Stimulated activated memory B cell treated with anti-CD40 and anti-IgM and Interleukin-4, amounts not matched to agents 10 μg/mL and 1 μg/mL and 100 μg/mL, for 72 hours (primary cell): ENCODE results near the gene LAMA3.
A peak's percentile ranks its signal among the peaks of the same experiment; 100 is the strongest.

ENCODE experiments used
- ATAC-seq: fragments of 150-1000 bp; cut with Tn5 transposase; 2 replicates; pipeline ENCODE4 v1.10.0; 2021
- H3K27ac Mint-ChIP-seq: one replicate; pipeline ENCODE4 v1.8.0; 2022; ENCODE audit warnings: mild to moderate bottlenecking, mixed read lengths
- H3K27me3 Mint-ChIP-seq: one replicate; pipeline ENCODE4 v1.8.0; 2022; ENCODE audit warnings: mixed read lengths
- H3K36me3 Mint-ChIP-seq: one replicate; pipeline ENCODE4 v1.8.0; 2022; ENCODE audit warnings: mixed read lengths
- H3K4me1 Mint-ChIP-seq: one replicate; pipeline ENCODE4 v1.8.0; 2022; ENCODE audit warnings: mixed read lengths
- H3K4me3 Mint-ChIP-seq: one replicate; pipeline ENCODE4 v1.8.0; 2022; ENCODE audit warnings: mild to moderate bottlenecking, moderate library complexity, mixed read lengths
- H3K9me3 Mint-ChIP-seq: one replicate; pipeline ENCODE4 v1.8.0; 2022; ENCODE audit warnings: mixed read lengths

LAMA3 gene

GRCh38 chr18:23970161-23971096, 281.2 kb downstream of the LAMA3 start:
- peak; percentile 74 for ATAC-seq
- H3K36me3 Mint-ChIP-seq: no peaks in the 10 kb centered on the region

GRCh38 chr18:23971097-23971440, 281.8 kb downstream of the LAMA3 start:
- Mint-ChIP-seq H3K27ac (peak overlapping the region; percentile 89), H3K27me3 (no peaks in the 10 kb centered on the region), H3K36me3 (no peaks in the 10 kb centered on the region), H3K4me3 (no peak overlapping the region), H3K4me1 (peaks cover 54% of the 10 kb centered on the region), H3K9me3 (peaks cover 8% of the 10 kb centered on the region)
- ATAC-seq: no peak

More at GRCh38 chr18:23970161-23971096, 281.2 kb downstream of the LAMA3 start:
- Mint-ChIP-seq H3K4me3 (peak overlapping the region; percentile 47), H3K27ac (peak overlapping the region; percentile 89), H3K4me1 (peaks cover 57% of the 10 kb centered on the region), H3K27me3 (no peaks in the 10 kb centered on the region), H3K9me3 (peaks cover 8% of the 10 kb centered on the region)

GRCh38 chr18:23971666-23972230, 282.5 kb downstream of the LAMA3 start:
- ATAC-seq: no peak
- Mint-ChIP-seq H3K4me3 (no peak overlapping the region), H3K27me3 (no peaks in the 10 kb centered on the region), H3K36me3 (no peaks in the 10 kb centered on the region), H3K4me1 (peaks cover 51% of the 10 kb centered on the region), H3K9me3 (peaks cover 11% of the 10 kb centered on the region), H3K27ac (peak overlapping the region; percentile 72)

- Mint-ChIP-seq H3K4me3 (no peak overlapping the region), H3K9me3 (peaks cover 14% of the 10 kb centered on the region), H3K36me3 (peaks cover 4% of the 10 kb centered on the region), H3K27ac (peak overlapping the region; percentile 72), H3K4me1 (peaks cover 44% of the 10 kb centered on the region), H3K27me3 (no peaks in the 10 kb centered on the region)
- ATAC-seq: peak; percentile 60
These were observed 283.2 kb downstream of the LAMA3 start for GRCh38 chr18:23972453-23972852.

- no peak for ATAC-seq
- Mint-ChIP-seq H3K4me3 (no peak overlapping the region), H3K27me3 (no peaks in the 10 kb centered on the region), H3K36me3 (peaks cover 4% of the 10 kb centered on the region), H3K9me3 (peaks cover 14% of the 10 kb centered on the region), H3K27ac (no peak overlapping the region), H3K4me1 (peaks cover 29% of the 10 kb centered on the region)
These were observed 287.9 kb downstream of the LAMA3 start for GRCh38 chr18:23977103-23977502.

GRCh38 chr18:23977719-23978483, 288.6 kb downstream of the LAMA3 start:
- no peak for ATAC-seq
- Mint-ChIP-seq H3K27ac (peak overlapping the region; percentile 69), H3K4me3 (no peak overlapping the region), H3K9me3 (peaks cover 14% of the 10 kb centered on the region), H3K27me3 (no peaks in the 10 kb centered on the region), H3K36me3 (peaks cover 4% of the 10 kb centered on the region), H3K4me1 (peaks cover 30% of the 10 kb centered on the region)

GRCh38 chr18:23981369-23981980, 292.2 kb downstream of the LAMA3 start:
- peaks cover 36% of the 10 kb centered on the region for H3K4me1 Mint-ChIP-seq
- peak; percentile 95 for ATAC-seq

GRCh38 chr18:23982155-23983079, 293.2 kb downstream of the LAMA3 start:
- Mint-ChIP-seq H3K27me3 (no peaks in the 10 kb centered on the region), H3K9me3 (no peaks in the 10 kb centered on the region), H3K27ac (peak overlapping the region; percentile 59), H3K36me3 (no peaks in the 10 kb centered on the region), H3K4me1 (peaks cover 36% of the 10 kb centered on the region), H3K4me3 (no peak overlapping the region)
- ATAC-seq: no peak

More at GRCh38 chr18:23981369-23981980, 292.2 kb downstream of the LAMA3 start:
- H3K9me3 Mint-ChIP-seq: peaks cover 3% of the 10 kb centered on the region
- H3K27me3 Mint-ChIP-seq: no peaks in the 10 kb centered on the region
- H3K36me3 Mint-ChIP-seq: peaks cover 4% of the 10 kb centered on the region
- peak overlapping the region; percentile 8 for H3K4me3 Mint-ChIP-seq
- H3K27ac Mint-ChIP-seq: peak overlapping the region; percentile 59

- H3K4me1 Mint-ChIP-seq: peaks cover 30% of the 10 kb centered on the region
- no peak overlapping the region for H3K27ac Mint-ChIP-seq
- ATAC-seq: no peak
- H3K4me3 Mint-ChIP-seq: no peak overlapping the region
- no peaks in the 10 kb centered on the region for H3K36me3 Mint-ChIP-seq
- H3K9me3 Mint-ChIP-seq: no peaks in the 10 kb centered on the region
- no peaks in the 10 kb centered on the region for H3K27me3 Mint-ChIP-seq
These were observed 293.9 kb downstream of the LAMA3 start for GRCh38 chr18:23983112-23983511.

GRCh38 chr18:23986600-23987359, 297.5 kb downstream of the LAMA3 start:
- ATAC-seq: no peak
- Mint-ChIP-seq H3K9me3 (no peaks in the 10 kb centered on the region), H3K36me3 (no peaks in the 10 kb centered on the region), H3K27me3 (no peaks in the 10 kb centered on the region), H3K27ac (no peak overlapping the region), H3K4me1 (peaks cover 18% of the 10 kb centered on the region), H3K4me3 (no peak overlapping the region)

GRCh38 chr18:23990474-23991410, 301.5 kb downstream of the LAMA3 start:
- ATAC-seq: no peak
- no peaks in the 10 kb centered on the region for H3K36me3 Mint-ChIP-seq
- no peaks in the 10 kb centered on the region for H3K9me3 Mint-ChIP-seq
- H3K4me3 Mint-ChIP-seq: no peak overlapping the region
- no peak overlapping the region for H3K27ac Mint-ChIP-seq
- peaks cover 17% of the 10 kb centered on the region for H3K4me1 Mint-ChIP-seq
- no peaks in the 10 kb centered on the region for H3K27me3 Mint-ChIP-seq

GRCh38 chr18:23992089-23992940, 303.1 kb downstream of the LAMA3 start:
- Mint-ChIP-seq H3K4me3 (no peak overlapping the region), H3K4me1 (peaks cover 14% of the 10 kb centered on the region), H3K9me3 (no peaks in the 10 kb centered on the region), H3K27me3 (no peaks in the 10 kb centered on the region), H3K36me3 (no peaks in the 10 kb centered on the region), H3K27ac (no peak overlapping the region)
- ATAC-seq: peak; percentile 48
